Measurements from ENCODE around the gene ADAMTS6.
A peak's percentile ranks its signal among the peaks of the same experiment; 100 is the strongest.
"Not testable (repeated sequence)": the region's sequence is repeated elsewhere in the genome, so short reads cannot be mapped to it uniquely, and the experiment has no call there.

ADAMTS6 gene

GRCh38 chr5:65489119-65489518, 7.4 kb upstream of the ADAMTS6 start:
- Histone ChIP-seq H3K27ac (ENCODE audit: insufficient read depth in 1 of 2, low read depth in 1 of 2, low read length in 2 of 2, poor library complexity in 1 of 2, severe bottlenecking in 2 of 2) (no peak overlapping the region), H3K27me3 (replicated peaks in 2 of 5; ENCODE audit: control insufficient read depth in 4 of 5, insufficient read depth in 5 of 5, low read length in 4 of 5) (no peaks in the 10 kb centered on the region), H3K36me3 (ENCODE audit: control insufficient read depth in 4 of 4, insufficient read depth in 4 of 4, low read length in 3 of 4) (no peaks in the 10 kb centered on the region), H3K9me3 (ENCODE audit: control extremely low read depth in 1 of 5, control insufficient read depth in 4 of 5, insufficient read depth in 2 of 5, low read depth in 1 of 5, low read length in 4 of 5) (no peaks in the 10 kb centered on the region), H3K4me1 (ENCODE audit: control extremely low read depth in 1 of 4, control insufficient read depth in 4 of 4, insufficient read depth in 4 of 4, low read length in 3 of 4) (no peaks in the 10 kb centered on the region), H3K4me3 (ENCODE audit: control insufficient read depth in 1 of 7, extremely low read depth in 1 of 7, insufficient read depth in 4 of 7, low read depth in 2 of 7, low read length in 6 of 7) (no peak overlapping the region)
- 96% methylated on average over 3 of the region's 4 CpGs for WGBS (ENCODE audit: insufficient coverage)
- no peak for DNase-seq
- ChIA-PET CTCF (no interaction called here), POLR2A (no interaction called here)

GRCh38 chr5:65488038-65488687, 6.4 kb upstream of the ADAMTS6 start:
- POLR2A ChIA-PET; H3K27me3 ChIP-seq (replicated peaks in 2 of 5; ENCODE audit: control insufficient read depth in 4 of 5, insufficient read depth in 5 of 5, low read length in 4 of 5); H3K36me3 ChIP-seq (ENCODE audit: control insufficient read depth in 4 of 4, insufficient read depth in 4 of 4, low read length in 3 of 4); H3K27ac ChIP-seq (ENCODE audit: insufficient read depth in 1 of 2, low read depth in 1 of 2, low read length in 2 of 2, poor library complexity in 1 of 2, severe bottlenecking in 2 of 2); CTCF ChIA-PET; H3K9me3 ChIP-seq (ENCODE audit: control extremely low read depth in 1 of 5, control insufficient read depth in 4 of 5, insufficient read depth in 2 of 5, low read depth in 1 of 5, low read length in 4 of 5); H3K4me1 ChIP-seq (ENCODE audit: control extremely low read depth in 1 of 4, control insufficient read depth in 4 of 4, insufficient read depth in 4 of 4, low read length in 3 of 4); H3K4me3 ChIP-seq (ENCODE audit: control insufficient read depth in 1 of 7, extremely low read depth in 1 of 7, insufficient read depth in 4 of 7, low read depth in 2 of 7, low read length in 6 of 7): not testable (repeated sequence)
- WGBS (ENCODE audit: insufficient coverage): 100% methylated on average over 2 of the region's 7 CpGs
- DNase-seq: peak in 1 of 3 donors; percentile 3

- not testable (repeated sequence) for H3K27ac ChIP-seq (ENCODE audit: insufficient read depth in 1 of 2, low read depth in 1 of 2, low read length in 2 of 2, poor library complexity in 1 of 2, severe bottlenecking in 2 of 2); H3K4me3 ChIP-seq (ENCODE audit: control insufficient read depth in 1 of 7, extremely low read depth in 1 of 7, insufficient read depth in 4 of 7, low read depth in 2 of 7, low read length in 6 of 7); H3K9me3 ChIP-seq (ENCODE audit: control extremely low read depth in 1 of 5, control insufficient read depth in 4 of 5, insufficient read depth in 2 of 5, low read depth in 1 of 5, low read length in 4 of 5); DNase-seq; H3K27me3 ChIP-seq (replicated peaks in 2 of 5; ENCODE audit: control insufficient read depth in 4 of 5, insufficient read depth in 5 of 5, low read length in 4 of 5); H3K36me3 ChIP-seq (ENCODE audit: control insufficient read depth in 4 of 4, insufficient read depth in 4 of 4, low read length in 3 of 4)
- CTCF ChIA-PET: interaction anchor here (1.2 to 6.1 kb wide), 2 partner anchors 384 to 676 kb away, joined by 3 to 65 read pairs; no protein-coding TSS in a partner anchor
- peaks cover 2 to 17% (median 13%) of the 10 kb centered on the region in 4 experiments for H3K4me1 ChIP-seq (ENCODE audit: control extremely low read depth in 1 of 4, control insufficient read depth in 4 of 4, insufficient read depth in 4 of 4, low read length in 3 of 4)
- POLR2A ChIA-PET: interaction anchor here (0.9 kb wide), 1 partner anchor 20 kb away, joined by 4 read pairs; no protein-coding TSS in a partner anchor
- WGBS (ENCODE audit: insufficient coverage): 100% methylated on average over 2 of the region's 2 CpGs
Measured at GRCh38 chr5:65486803-65487202, 5.1 kb upstream of the ADAMTS6 start.

- 98% methylated on average over 12 of the region's 28 CpGs for WGBS (ENCODE audit: insufficient coverage)
- DNase-seq: no peak
- Histone ChIP-seq H3K27me3 (replicated peaks in 2 of 5; ENCODE audit: control insufficient read depth in 4 of 5, insufficient read depth in 5 of 5, low read length in 4 of 5) (peaks cover 0 to 2% (median 0%) of the 10 kb centered on the region in 5 experiments), H3K4me1 (ENCODE audit: control extremely low read depth in 1 of 4, control insufficient read depth in 4 of 4, insufficient read depth in 4 of 4, low read length in 3 of 4) (peaks cover 8 to 31% (median 24%) of the 10 kb centered on the region in 4 experiments), H3K27ac (ENCODE audit: insufficient read depth in 1 of 2, low read depth in 1 of 2, low read length in 2 of 2, poor library complexity in 1 of 2, severe bottlenecking in 2 of 2) (no peak overlapping the region), H3K4me3 (ENCODE audit: control insufficient read depth in 1 of 7, extremely low read depth in 1 of 7, insufficient read depth in 4 of 7, low read depth in 2 of 7, low read length in 6 of 7) (no peak overlapping the region), H3K36me3 (ENCODE audit: control insufficient read depth in 4 of 4, insufficient read depth in 4 of 4, low read length in 3 of 4) (no peaks in the 10 kb centered on the region), H3K9me3 (ENCODE audit: control extremely low read depth in 1 of 5, control insufficient read depth in 4 of 5, insufficient read depth in 2 of 5, low read depth in 1 of 5, low read length in 4 of 5) (no peaks in the 10 kb centered on the region)
- CTCF ChIA-PET: interaction anchor here (0.6 to 6.1 kb wide), 5 partner anchors 35 to 1132 kb away, joined by 3 to 65 read pairs (median 3); no protein-coding TSS in a partner anchor
- POLR2A ChIA-PET: no interaction called here
Measured at GRCh38 chr5:65485405-65485804, 3.7 kb upstream of the ADAMTS6 start.

GRCh38 chr5:65483546-65484346, 2.0 kb upstream of the ADAMTS6 start:
- WGBS (ENCODE audit: insufficient coverage): 40% methylated on average over 1 of the region's 3 CpGs
- H3K27me3 ChIP-seq (replicated peaks in 2 of 5; ENCODE audit: control insufficient read depth in 4 of 5, insufficient read depth in 5 of 5, low read length in 4 of 5): peaks cover 0 to 2% (median 0%) of the 10 kb centered on the region in 5 experiments
- DNase-seq: peak; percentile 69 to 80 (median 77)

GRCh38 chr5:65482736-65483545, 1.2 kb upstream of the ADAMTS6 start:
- Histone ChIP-seq H3K27me3 (replicated peaks in 2 of 5; ENCODE audit: control insufficient read depth in 4 of 5, insufficient read depth in 5 of 5, low read length in 4 of 5) (peaks cover 0 to 2% (median 0%) of the 10 kb centered on the region in 5 experiments), H3K4me1 (ENCODE audit: control extremely low read depth in 1 of 4, control insufficient read depth in 4 of 4, insufficient read depth in 4 of 4, low read length in 3 of 4) (peaks cover 8 to 39% (median 26%) of the 10 kb centered on the region in 4 experiments), H3K4me3 (ENCODE audit: control insufficient read depth in 1 of 7, extremely low read depth in 1 of 7, insufficient read depth in 4 of 7, low read depth in 2 of 7, low read length in 6 of 7) (peak overlapping the region in 6 of 7 experiments; percentile 72 to 98 (median 86)), H3K9me3 (ENCODE audit: control extremely low read depth in 1 of 5, control insufficient read depth in 4 of 5, insufficient read depth in 2 of 5, low read depth in 1 of 5, low read length in 4 of 5) (no peaks in the 10 kb centered on the region), H3K36me3 (ENCODE audit: control insufficient read depth in 4 of 4, insufficient read depth in 4 of 4, low read length in 3 of 4) (no peaks in the 10 kb centered on the region), H3K27ac (ENCODE audit: insufficient read depth in 1 of 2, low read depth in 1 of 2, low read length in 2 of 2, poor library complexity in 1 of 2, severe bottlenecking in 2 of 2) (peak overlapping the region; percentile 75 to 86)
- DNase-seq: peak; percentile 74 to 81 (median 76)
- CTCF ChIA-PET: interaction anchor here (0.6 to 6.1 kb wide), 23 partner anchors 12 to 851 kb away, joined by 3 to 65 read pairs (median 4); partner anchors contain the start of gene CENPK
- 0% methylated on average over 4 of the region's 12 CpGs for WGBS (ENCODE audit: insufficient coverage)
- POLR2A ChIA-PET: no interaction called here

More at GRCh38 chr5:65483546-65484346, 2.0 kb upstream of the ADAMTS6 start:
- Histone ChIP-seq H3K4me3 (ENCODE audit: control insufficient read depth in 1 of 7, extremely low read depth in 1 of 7, insufficient read depth in 4 of 7, low read depth in 2 of 7, low read length in 6 of 7) (peak overlapping the region in 6 of 7 experiments; percentile 72 to 98 (median 86)), H3K4me1 (ENCODE audit: control extremely low read depth in 1 of 4, control insufficient read depth in 4 of 4, insufficient read depth in 4 of 4, low read length in 3 of 4) (peaks cover 8 to 39% (median 26%) of the 10 kb centered on the region in 4 experiments), H3K9me3 (ENCODE audit: control extremely low read depth in 1 of 5, control insufficient read depth in 4 of 5, insufficient read depth in 2 of 5, low read depth in 1 of 5, low read length in 4 of 5) (no peaks in the 10 kb centered on the region), H3K27ac (ENCODE audit: insufficient read depth in 1 of 2, low read depth in 1 of 2, low read length in 2 of 2, poor library complexity in 1 of 2, severe bottlenecking in 2 of 2) (peak overlapping the region in 1 of 2 experiments; percentile 86), H3K36me3 (ENCODE audit: control insufficient read depth in 4 of 4, insufficient read depth in 4 of 4, low read length in 3 of 4) (no peaks in the 10 kb centered on the region)
- CTCF ChIA-PET: interaction anchor here (0.6 to 6.1 kb wide), 20 partner anchors 12 to 852 kb away, joined by 3 to 65 read pairs (median 5); partner anchors contain the start of gene CENPK
- POLR2A ChIA-PET: no interaction called here
